HL-60 (cell line): ENCODE measurements around the gene ABCF3.

Experiments used
- DNase-seq, 2 experiments: peaks; one replicate each; pipeline ENCODE4 v3.0.0-alpha.2; 2010 to 2020; ENCODE audit warnings: low read depth in 1 of 2, low spot score in 1 of 2
- H3K27ac ChIP-seq: fragments of 250-450 bp; sonication (Bioruptor Pico); replicated peaks from 2 replicates; pipeline ENCODE4 v1.5.1; 2020; ENCODE audit warnings: mild to moderate bottlenecking, moderate library complexity
- H3K27me3 ChIP-seq: fragments of 250-450 bp; sonication (Bioruptor Pico); 2 replicates; pipeline ENCODE4 v1.5.1; 2021; ENCODE audit warnings: mild to moderate bottlenecking, moderate library complexity; ENCODE audit not compliant: insufficient read depth, poor library complexity, severe bottlenecking
- H3K4me3 ChIP-seq: replicated peaks from 2 replicates; pipeline ENCODE4 v1.5.1; 2011; ENCODE audit warnings: mild to moderate bottlenecking, control low read depth, low read length; ENCODE audit not compliant: insufficient read depth
- GABPA ChIP-seq: IDR thresholded peaks from 2 replicates; pipeline ENCODE4 v1.6.1; 2012; ENCODE audit warnings: low read depth
- POLR2AphosphoS5 ChIP-seq: IDR thresholded peaks from 2 replicates; pipeline ENCODE4 v1.6.1; 2012; ENCODE audit warnings: low read depth
- SPI1 ChIP-seq: IDR thresholded peaks from 2 replicates; pipeline ENCODE4 v1.6.1; 2012; ENCODE audit warnings: low read depth, mild to moderate bottlenecking, borderline replicate concordance
- TF ChIP-seq, protein P1 (sequence below): IDR thresholded peaks from one replicate; pipeline ENCODE4 v1.5.1; 2011; ENCODE audit warnings: low read length, control low read depth, inconsistent platforms; ENCODE audit not compliant: insufficient read depth
- TF ChIP-seq, protein P2 (sequence below): IDR thresholded peaks from 2 replicates; pipeline ENCODE4 v1.6.1; 2012; ENCODE audit warnings: low read depth; ENCODE audit not compliant: insufficient replicate concordance

ABCF3 gene

DNA sequence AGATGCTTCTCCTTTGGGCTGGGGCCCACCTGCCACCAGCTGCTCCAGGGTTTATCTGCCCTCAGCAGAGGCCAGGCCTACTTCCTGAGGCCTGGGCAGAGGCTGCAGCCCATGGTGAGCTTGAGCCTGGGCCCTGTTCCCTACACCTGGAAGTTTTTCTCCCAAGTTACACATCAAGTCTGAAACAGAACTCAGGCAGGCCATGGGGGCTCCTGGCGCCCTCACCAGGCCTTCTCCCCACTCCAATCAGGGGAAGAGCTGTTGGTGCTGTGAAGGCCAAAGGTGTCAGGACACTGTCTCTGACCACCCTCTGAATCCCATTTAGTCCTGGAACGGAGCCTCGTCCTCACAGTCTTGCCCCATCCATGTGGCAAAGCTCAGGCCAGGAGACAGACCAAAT lies 50.6 kb downstream of the ABCF3 start:
- H3K27ac ChIP-seq = no peak overlapping the region
- no peak overlapping the region for H3K4me3 ChIP-seq
- TF ChIP-seq, protein P1, sequence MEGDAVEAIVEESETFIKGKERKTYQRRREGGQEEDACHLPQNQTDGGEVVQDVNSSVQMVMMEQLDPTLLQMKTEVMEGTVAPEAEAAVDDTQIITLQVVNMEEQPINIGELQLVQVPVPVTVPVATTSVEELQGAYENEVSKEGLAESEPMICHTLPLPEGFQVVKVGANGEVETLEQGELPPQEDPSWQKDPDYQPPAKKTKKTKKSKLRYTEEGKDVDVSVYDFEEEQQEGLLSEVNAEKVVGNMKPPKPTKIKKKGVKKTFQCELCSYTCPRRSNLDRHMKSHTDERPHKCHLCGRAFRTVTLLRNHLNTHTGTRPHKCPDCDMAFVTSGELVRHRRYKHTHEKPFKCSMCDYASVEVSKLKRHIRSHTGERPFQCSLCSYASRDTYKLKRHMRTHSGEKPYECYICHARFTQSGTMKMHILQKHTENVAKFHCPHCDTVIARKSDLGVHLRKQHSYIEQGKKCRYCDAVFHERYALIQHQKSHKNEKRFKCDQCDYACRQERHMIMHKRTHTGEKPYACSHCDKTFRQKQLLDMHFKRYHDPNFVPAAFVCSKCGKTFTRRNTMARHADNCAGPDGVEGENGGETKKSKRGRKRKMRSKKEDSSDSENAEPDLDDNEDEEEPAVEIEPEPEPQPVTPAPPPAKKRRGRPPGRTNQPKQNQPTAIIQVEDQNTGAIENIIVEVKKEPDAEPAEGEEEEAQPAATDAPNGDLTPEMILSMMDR = no peak
- TF ChIP-seq GABPA (no peak), POLR2AphosphoS5 (no peak), SPI1 (no peak)
- TF ChIP-seq, protein P2, sequence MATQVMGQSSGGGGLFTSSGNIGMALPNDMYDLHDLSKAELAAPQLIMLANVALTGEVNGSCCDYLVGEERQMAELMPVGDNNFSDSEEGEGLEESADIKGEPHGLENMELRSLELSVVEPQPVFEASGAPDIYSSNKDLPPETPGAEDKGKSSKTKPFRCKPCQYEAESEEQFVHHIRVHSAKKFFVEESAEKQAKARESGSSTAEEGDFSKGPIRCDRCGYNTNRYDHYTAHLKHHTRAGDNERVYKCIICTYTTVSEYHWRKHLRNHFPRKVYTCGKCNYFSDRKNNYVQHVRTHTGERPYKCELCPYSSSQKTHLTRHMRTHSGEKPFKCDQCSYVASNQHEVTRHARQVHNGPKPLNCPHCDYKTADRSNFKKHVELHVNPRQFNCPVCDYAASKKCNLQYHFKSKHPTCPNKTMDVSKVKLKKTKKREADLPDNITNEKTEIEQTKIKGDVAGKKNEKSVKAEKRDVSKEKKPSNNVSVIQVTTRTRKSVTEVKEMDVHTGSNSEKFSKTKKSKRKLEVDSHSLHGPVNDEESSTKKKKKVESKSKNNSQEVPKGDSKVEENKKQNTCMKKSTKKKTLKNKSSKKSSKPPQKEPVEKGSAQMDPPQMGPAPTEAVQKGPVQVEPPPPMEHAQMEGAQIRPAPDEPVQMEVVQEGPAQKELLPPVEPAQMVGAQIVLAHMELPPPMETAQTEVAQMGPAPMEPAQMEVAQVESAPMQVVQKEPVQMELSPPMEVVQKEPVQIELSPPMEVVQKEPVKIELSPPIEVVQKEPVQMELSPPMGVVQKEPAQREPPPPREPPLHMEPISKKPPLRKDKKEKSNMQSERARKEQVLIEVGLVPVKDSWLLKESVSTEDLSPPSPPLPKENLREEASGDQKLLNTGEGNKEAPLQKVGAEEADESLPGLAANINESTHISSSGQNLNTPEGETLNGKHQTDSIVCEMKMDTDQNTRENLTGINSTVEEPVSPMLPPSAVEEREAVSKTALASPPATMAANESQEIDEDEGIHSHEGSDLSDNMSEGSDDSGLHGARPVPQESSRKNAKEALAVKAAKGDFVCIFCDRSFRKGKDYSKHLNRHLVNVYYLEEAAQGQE = no peak
- H3K27me3 ChIP-seq = peaks cover 9% of the 10 kb centered on the region
- DNase-seq = no peak

DNA sequence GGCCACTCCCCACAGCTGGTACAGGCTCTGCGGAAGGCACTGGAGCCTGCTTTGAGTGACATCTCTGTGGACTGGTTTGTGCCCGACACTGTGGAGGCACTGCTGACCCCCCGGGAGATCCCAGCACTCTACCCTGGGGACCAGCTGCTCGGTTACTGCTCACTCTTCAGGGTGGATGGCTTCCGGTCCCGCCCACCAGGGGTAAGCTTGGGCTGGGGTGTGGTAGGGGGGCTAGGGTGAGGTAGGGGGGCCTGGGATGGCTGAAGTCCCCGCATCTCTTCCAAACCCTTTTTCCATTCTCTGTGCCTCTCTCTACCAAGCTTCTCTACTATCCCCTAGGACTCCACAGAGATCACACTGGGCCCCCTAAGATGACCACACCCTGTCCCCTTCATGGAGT lies 51.2 kb downstream of the ABCF3 start:
- H3K27me3 ChIP-seq = peaks cover 5% of the 10 kb centered on the region
- TF ChIP-seq GABPA (no peak), POLR2AphosphoS5 (no peak), SPI1 (no peak)
- TF ChIP-seq, protein P1 = no peak
- TF ChIP-seq, protein P2 = no peak
- H3K27ac ChIP-seq = no peak overlapping the region
- H3K4me3 ChIP-seq = no peak overlapping the region
- no peak for DNase-seq

DNA sequence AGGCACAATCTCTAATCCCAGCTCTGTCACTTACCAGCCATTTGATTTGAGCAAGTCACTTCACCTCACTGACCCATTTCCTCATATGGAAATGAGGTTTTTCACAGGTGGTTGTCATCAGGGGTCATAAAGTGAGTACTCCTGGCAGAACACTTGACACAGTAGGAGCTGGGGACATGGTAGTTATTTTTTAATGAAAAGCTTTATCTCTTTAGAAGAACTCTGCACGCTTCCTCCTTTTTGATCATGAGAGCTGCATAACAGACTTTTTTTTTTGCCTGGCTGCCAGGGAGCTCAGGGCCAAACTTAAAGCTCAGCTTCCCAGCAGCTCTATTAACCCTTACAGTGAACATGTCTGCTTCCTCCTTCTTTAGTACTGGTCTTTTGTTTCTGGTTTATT lies 51.8 kb downstream of the ABCF3 start:
- H3K27me3 ChIP-seq = peaks cover under 1% of the 10 kb centered on the region
- H3K27ac ChIP-seq = no peak overlapping the region
- TF ChIP-seq, protein P1 = no peak
- TF ChIP-seq POLR2AphosphoS5 (no peak), SPI1 (no peak), GABPA (no peak)
- TF ChIP-seq, protein P2 = no peak
- no peak for DNase-seq
- H3K4me3 ChIP-seq = no peak overlapping the region
